Kidney tubule cell (primary cell): ENCODE measurements around the gene DISC1.

Experiments used
- DNase-seq: peaks from one replicate; pipeline ENCODE4 v3.0.0-alpha.2; 2018; ENCODE audit warnings: low spot score

DISC1 gene

DNA sequence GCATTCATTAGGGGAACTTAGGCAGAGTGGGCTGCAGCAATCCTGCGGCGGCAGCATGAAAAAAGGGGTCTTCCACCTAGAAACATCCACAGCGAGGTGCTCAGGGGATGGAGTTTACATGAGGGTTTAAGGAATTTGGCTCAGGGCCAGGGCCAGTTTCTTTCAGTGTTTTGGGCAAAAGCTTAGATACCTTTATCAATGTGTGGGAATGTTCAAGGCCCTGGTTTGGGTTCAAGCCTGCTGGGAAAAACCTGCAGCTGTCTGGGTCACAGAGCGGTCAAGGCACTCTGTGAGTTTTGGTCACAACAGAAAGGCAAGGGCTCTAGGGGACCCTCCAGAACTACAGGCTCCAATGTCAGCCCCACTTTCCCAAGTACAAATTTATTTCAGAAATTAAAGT lies 230.3 kb downstream of the DISC1 start:
- DNase-seq, result no peak

GRCh38 chr1:231857609-231858135 lies 231.1 kb downstream of the DISC1 start:
- no peak for DNase-seq

- no peak for DNase-seq
Observed at GRCh38 chr1:231860221-231861088, 233.9 kb downstream of the DISC1 start.

DNA sequence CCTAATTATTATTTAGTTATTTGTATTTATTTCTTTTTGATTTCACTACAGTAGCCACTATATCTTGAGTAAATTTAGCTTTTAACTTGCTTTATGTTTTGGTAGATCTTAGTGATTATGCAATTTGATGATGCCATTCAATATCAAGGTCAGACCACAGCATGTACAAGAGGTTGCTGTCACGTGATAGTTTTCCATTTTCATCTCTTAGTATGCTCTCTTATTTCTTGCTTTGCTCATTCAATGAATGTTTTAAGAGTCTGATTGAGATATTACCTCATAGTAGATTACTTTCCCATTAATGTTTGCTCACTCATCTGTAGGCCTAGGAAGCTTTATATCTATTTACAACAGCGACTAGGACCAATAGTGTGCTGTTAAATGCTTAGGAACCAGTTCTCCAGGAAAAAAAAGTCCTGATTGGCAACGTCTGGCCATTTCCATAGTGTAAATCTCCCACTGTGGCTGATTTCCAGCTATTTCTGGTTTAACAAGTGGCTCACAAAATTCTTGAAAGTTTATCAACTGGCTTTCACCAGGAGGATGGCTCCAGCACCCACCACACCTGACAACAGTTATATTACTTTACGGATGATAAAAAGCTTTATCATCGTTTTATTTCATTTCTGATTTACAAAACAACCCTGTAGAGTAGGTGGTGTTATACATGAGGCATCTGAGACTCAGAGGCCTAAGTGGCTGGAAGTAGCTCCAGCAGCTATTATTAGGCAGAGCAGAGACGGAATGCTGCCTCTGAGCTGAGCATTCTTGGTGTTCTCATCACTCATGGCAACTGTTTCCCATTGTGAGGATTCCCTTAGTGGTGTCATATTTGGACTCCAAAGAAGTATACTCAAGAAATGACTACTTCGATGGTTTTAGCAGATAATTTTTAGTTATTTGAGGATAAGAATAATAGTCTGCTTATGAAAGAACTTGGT lies 235.2 kb downstream of the DISC1 start:
- no peak for DNase-seq

- DNase-seq, result no peak
Observed at GRCh38 chr1:231862611-231863010, 236.0 kb downstream of the DISC1 start.

- no peak for DNase-seq
Observed at GRCh38 chr1:231865331-231865730, 238.7 kb downstream of the DISC1 start.

- DNase-seq, result peak; percentile 53
Observed at GRCh38 chr1:231866392-231867331, 240.1 kb downstream of the DISC1 start.

GRCh38 chr1:231867607-231868006 lies 241.0 kb downstream of the DISC1 start:
- no peak for DNase-seq

DNA sequence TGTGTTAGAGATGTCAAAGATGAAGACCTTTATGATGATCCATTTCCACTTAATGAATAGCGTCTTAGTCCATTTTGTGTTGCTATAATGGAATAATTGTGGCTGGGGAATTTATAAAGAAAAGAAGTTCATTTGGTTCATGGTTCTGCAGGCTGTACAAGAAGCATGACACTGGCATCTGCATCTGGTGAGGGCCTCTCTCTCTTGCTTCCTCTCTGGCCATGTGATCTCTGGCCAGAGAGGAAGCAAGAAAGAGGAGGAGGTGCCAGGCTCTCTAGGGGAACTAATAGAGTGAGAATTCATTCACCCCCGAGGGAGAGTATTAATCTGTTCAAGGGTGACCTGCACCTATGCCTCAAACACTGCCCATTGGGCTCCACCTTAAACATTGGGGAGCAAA lies 242.8 kb downstream of the DISC1 start:
- DNase-seq, result no peak

DNA sequence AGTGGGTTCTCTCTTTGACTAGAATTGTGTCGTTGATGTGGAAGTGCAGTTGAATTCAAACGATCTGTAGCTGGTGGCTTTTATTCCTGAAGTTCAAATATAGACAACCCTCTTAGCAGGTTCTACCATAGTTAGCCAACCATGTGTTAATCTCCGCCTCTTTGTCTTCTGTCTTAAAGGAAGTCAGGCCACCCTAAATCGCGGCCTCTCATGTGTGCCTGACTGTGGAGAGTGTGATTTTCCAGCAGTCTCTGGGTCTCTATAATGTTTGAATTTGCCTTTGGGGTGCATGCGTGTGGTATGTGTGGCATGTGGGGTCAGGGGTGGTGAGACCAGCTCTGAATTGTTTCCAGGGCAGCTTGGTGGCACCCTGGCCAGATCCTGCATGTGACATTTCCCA lies 244.9 kb downstream of the DISC1 start:
- DNase-seq, result no peak

DNA sequence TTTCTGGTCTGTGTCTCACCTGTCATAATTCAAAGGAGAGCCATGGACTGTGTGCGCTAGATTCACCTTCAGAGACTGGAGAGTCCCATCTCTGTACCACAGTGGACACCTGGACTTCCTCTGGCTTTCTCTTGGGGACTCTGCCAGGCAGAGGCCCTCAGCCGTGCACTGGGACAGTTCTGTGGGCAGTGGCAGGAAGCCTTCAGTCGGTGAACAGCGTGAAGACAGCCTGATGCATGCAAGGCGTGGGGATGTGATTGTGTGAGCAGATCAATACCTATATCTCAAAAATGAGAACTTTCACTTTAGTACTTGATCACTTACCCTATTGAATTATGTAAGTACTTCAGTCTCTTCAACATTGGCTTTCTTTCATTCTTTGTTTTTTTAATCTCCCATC lies 245.3 kb downstream of the DISC1 start:
- DNase-seq, result no peak

GRCh38 chr1:231872461-231872910 lies 245.9 kb downstream of the DISC1 start:
- DNase-seq, result peak; percentile 20

GRCh38 chr1:231878737-231879136 lies 252.1 kb downstream of the DISC1 start:
- no peak for DNase-seq

DNA sequence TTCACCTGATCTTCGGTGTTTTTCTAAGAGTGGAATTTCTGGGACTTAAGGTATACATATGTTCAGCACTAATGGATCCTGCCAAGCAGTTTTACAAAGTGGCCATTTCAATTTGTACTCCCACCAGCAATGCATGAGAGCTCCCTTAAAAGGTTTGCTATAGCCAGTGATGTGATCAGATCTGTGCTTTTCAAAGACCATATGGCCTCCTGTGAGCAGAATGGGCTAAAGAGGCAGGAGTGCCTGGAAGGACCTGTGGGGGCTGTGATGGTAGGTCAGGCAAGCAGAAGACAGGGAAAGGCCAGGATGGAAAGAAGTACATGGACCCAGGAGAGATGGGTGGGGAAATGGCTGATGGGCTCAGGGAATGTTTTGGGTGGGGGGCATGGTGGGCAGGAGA lies 252.7 kb downstream of the DISC1 start:
- DNase-seq, result no peak

DNA sequence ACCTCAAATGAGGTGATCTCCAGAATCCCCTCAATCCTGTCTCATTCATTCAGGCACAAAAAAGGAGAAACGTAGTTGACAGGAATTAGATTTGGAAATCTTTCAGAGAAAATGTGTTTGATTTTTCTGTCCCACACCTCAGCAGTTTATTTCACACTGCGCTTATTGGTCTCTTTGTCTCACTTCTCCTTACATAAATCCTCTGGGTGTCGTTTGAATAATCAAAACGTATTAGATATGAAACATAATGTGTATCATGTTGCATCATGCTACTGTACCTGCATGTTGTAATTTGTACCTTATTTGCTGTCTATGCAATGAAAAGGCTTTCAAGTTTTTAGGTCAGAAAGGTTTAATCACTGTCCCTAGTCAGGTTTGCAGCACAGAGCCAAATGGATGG lies 255.7 kb downstream of the DISC1 start:
- DNase-seq, result no peak

- no peak for DNase-seq
Observed at GRCh38 chr1:231882790-231883189, 256.2 kb downstream of the DISC1 start.

DNA sequence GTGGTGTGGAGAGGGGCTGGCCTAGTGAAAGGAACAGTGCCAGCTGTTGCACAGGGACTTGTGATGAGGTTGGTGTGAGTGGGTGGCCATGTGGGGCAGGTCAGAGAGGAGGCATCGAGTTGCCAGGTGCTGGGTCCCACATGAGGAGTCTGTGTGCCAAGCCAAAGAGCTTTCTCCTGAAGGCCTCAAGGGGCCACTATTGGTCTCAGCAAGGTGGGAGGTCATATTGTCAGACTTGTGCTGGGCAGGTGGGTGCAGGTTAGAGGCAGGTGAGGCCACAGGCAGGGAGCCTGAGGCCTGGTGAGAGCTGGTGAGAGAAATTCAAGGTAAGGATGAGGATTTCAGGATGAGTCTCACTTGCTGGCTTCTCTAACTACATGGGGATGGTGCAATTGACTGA lies 256.8 kb downstream of the DISC1 start:
- DNase-seq, result no peak

GRCh38 chr1:231885209-231885854 lies 258.7 kb downstream of the DISC1 start:
- no peak for DNase-seq

- DNase-seq, result no peak
Observed at GRCh38 chr1:231887166-231887565, 260.6 kb downstream of the DISC1 start.

DNA sequence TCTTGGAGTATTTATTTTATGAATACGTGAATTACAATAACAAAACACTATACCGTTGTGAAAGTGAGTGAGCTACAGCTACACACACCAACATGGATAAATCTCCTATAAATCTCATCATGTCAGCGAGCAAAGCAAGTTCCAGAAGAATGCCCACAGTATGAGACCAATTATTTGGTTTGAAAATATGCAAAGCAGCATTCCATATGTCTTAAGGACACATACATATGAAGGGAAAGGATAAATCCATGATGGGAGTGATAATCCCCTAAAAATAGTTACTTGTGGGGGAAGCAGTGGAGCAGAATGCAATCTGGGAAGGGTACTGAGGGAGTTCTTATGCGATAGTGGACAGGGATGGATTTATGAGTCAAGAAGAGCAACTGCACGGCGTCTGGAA lies 261.3 kb downstream of the DISC1 start:
- DNase-seq, result no peak

- no peak for DNase-seq
Observed at GRCh38 chr1:231890791-231891190, 264.2 kb downstream of the DISC1 start.
